ENCODE measurements around the gene TMIGD1.

- TF ChIP-seq CTCF (IDR thresholded peaks at IDR 0.05): no peak
- no peak for TF ChIP-seq EZH2 (IDR thresholded peaks at IDR 0.05; ENCODE audit: borderline replicate concordance, insufficient read depth, low read depth, low read length, poor library complexity, severe bottlenecking)
These were observed 33.0 kb downstream of the TMIGD1 start for GRCh38 chr17:30300818-30301217.
